HG02870 (cell line): ENCODE data around the gene IL17REL.

ENCODE experiments used
- ATAC-seq: cut with Tn5 transposase; IDR thresholded peaks from one replicate; pipeline ENCODE4 v1.9.1; 2021; ENCODE audit warnings: mild to moderate bottlenecking, moderate library complexity; ENCODE audit not compliant: unreplicated experiment

Gene IL17REL

GRCh38 chr22:49969751-49970527, 42.6 kb downstream of the IL17REL start:
- ATAC-seq: no peak

DNA sequence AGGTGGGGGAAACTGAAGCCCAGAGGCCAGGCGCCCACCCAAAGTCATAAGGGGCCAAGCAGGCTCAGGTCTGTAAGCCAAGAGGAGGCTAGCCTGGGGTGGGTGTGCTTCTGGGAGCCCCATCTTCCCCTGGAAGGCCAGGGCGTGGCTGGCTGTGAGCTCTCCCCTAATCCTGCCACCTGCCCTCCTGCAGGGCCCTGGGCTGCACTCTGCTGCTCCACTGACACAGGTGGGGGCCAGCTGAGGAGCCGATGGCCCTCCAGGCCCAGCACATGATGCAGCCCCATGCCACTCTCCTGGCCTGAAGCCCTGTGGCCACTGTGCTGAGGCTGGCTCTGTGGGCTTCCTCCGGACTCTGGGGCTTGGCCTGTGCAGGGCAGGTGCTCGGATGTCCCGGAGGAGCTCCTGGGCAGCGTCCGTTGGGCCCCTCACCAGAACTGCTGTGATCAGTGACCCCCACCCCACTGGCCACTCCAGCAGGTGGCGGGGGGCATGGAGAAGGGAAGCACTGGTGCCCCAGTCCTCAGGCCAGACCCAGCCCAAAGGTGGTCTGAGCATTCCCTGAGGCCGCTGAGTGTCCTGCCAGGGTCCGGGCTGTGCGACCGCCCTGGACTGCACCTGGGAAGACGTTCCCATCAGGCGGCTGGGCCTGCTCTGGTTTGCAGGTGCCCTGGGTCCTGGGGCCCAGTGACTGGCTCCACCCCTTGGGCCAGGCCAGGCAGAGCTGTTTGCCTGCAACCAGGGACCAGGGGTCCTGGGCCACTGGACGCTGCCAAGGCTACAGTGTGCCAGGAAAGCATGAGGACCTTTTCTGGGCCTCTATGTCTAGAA, 43.5 kb downstream of the IL17REL start:
- no peak for ATAC-seq

- ATAC-seq: no peak
Measured at GRCh38 chr22:49968313-49968830, 44.2 kb downstream of the IL17REL start.

- no peak for ATAC-seq
Measured at GRCh38 chr22:49967706-49968208, 44.8 kb downstream of the IL17REL start.

DNA sequence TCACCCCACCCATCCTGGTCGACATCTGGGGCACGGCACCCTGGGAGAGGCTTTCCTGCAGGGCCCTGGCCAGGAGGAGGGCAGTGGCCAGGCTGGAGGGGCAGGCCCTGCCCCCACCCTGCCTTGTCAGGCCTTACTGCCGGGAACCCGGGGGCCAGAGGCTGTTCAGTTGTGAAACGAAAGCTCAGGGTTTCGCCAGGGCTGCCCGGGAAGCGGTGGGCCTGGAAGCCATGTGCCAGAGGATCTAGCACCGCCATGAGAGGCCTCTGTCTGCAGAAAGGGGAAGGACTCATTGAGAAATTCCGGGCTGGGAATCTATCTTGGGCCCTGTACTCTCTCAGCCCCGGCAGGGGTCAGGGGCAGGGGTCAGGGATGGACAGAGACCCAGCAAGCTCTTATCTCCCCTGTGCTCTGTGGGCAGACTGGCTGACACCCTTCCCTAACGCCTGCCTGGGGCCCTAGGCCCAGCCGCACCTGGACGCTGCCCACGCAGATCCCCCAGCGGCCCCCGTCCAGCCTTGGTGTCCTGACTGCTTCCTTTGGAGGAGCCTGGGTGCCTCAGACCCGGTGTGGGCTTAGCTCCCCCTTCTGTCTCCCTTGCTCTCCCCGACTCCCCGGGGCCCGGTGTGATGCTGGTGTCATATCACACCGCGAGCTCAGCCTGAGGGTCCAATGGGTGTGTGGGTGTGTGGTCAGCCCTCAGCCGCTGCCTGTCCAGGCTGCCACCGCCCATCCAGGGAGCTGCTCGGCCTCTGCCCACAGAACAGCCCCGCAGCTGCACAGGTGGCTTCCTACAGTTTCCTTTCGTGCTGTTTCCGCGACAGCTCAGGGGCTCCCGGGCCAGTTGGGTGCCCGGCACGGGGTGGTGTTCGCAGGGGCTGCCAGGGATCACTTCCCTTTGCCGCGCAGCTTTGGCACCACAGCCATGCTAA, 45.5 kb downstream of the IL17REL start:
- no peak for ATAC-seq

DNA sequence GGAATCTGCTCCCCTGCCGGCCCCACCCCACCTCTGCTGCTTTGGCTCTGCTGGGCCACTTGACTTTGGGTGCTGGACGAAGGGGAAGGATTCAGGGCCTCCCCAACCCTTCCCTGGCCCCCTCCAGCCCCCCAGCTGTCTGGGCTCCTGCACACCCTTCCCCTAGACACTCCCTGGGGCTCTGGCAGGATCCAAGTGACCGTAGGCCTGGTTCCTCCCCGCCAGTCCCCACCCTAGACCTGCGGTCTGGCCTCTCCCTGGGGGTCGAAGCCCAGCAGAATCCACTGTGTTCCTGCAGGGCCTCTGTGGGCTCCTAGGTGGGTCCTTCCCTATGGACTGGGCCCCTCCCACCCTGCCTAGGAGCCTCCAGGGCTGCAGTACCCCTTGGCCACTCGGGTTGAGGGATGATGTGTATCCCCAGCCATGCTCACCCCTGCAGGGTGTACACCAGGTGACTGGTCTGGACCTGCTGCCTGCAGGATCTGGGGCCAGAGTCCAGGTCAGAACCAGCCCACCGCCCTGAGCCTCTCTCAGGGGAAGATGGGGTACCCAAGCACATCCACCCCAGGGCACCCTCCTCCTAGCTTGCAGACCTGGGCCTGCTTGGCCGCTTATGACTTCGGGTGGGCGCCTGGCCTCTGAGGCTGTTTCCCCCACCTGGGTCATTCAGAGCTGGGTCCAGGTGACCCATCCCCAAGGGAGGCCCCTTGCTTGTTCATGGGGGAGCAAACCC, 46.4 kb downstream of the IL17REL start:
- no peak for ATAC-seq

- ATAC-seq: no peak
Measured at GRCh38 chr22:49965091-49966040, 47.2 kb downstream of the IL17REL start.

DNA sequence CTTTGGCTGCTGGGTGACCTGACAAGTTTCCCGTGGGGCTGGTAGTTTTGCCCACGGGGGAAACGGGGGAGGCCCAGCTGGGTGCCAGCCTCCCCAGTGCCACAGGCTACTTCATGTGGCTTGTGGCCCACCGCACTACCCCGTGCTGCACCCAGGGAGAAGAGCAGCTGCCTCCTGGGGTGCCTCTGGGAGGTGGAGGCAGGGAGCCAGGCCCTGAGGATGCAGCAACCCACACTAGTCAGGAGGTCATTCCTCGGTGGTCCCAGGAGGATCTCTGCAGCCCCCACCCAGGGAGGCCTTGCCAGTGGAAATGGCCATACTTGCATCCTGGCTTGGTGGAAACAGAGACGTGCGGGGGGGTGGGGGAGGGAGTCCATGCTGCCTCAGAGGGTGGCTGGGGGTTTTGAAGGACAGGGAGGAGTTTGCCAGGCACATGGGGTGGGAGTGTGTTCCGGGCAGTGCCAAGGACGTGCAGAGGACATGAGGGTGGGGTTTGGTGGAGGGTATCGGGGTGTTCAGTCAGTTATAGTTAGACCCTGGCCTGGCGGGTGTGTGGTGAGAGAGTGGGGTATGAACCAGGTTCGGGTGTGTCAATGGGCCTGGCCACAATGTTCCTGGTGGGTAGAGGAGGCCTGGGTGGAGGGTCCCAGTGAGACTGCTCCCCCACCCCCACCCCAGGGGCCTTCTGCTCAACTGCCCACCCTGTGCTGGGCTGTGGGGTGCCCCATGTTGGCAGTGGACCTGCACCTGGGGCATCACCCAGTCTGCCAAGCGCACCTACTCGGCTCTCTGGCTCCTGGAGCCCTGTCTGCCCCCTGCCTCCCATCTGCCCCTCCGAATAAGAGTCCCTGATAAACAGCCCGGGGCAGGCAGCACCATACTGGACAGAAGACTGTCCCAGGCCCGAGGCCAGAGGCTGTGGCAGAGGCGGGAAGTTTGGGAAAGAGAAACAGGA, 48.2 kb downstream of the IL17REL start:
- ATAC-seq: no peak

DNA sequence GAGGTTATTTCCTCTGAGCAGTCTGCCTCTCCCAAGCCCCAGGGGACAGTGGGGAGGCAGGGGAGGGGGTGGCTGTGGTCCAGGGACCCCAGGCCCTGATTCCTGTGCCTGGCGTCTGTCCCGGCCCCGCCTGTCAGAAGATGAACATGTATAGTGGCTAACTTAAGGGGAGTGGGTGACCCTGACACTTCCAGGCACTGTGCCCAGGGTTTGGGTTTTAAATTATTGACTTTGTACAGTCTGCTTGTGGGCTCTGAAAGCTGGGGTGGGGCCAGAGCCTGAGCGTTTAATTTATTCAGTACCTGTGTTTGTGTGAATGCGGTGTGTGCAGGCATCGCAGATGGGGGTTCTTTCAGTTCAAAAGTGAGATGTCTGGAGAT, 48.9 kb downstream of the IL17REL start:
- no peak for ATAC-seq

DNA sequence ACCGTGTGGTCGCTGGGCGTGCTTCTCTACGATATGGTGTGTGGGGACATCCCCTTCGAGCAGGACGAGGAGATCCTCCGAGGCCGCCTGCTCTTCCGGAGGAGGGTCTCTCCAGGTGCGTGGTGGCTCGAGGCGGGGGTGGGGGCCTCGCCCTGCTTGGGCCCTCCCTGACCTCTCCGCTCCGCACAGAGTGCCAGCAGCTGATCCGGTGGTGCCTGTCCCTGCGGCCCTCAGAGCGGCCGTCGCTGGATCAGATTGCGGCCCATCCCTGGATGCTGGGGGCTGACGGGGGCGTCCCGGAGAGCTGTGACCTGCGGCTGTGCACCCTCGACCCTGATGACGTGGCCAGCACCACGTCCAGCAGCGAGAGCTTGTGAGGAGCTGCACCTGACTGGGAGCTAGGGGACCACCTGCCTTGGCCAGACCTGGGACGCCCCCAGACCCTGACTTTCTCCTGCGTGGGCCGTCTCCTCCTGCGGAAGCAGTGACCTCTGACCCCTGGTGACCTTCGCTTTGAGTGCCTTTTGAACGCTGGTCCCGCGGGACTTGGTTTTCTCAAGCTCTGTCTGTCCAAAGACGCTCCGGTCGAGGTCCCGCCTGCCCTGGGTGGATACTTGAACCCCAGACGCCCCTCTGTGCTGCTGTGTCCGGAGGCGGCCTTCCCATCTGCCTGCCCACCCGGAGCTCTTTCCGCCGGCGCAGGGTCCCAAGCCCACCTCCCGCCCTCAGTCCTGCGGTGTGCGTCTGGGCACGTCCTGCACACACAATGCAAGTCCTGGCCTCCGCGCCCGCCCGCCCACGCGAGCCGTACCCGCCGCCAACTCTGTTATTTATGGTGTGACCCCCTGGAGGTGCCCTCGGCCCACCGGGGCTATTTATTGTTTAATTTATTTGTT, 49.6 kb downstream of the IL17REL start:
- no peak for ATAC-seq

DNA sequence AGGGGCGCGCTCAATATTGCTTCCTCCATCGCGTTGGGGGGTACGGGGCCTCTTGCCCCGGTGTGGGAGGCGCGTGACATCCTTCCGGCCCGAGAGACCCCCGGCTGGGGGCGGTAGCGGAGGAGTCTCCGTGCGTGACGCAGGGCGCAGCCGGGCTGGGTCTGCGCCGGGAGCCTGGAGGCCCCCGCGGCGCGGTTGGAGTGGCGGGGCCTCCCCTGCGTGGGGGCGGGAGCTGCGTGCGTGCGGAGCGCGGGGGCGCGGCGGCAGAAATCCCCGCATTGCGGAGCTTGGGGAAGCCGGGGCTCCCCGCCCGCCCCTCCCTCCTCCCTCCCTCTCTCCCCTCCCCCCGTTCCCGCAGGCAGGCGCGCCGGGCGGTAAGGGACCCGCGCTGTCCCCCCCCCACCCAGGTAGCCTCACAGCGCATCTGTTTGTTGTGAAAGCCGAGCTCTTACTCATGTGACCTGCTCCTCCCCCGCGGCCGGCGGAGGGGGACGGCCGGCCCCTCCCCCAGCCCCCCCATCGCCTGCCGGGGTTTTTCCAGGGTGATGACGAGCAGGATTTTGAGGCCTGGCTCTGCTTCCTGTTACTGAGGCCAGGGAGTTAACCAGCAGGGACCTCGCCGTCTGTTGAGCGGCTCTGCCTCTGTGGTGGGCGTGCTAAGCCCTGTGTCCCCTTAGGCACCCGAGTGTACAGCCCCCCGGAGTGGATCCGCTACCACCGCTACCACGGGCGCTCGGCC, 50.4 kb downstream of the IL17REL start:
- no peak for ATAC-seq

- no peak for ATAC-seq
Measured at GRCh38 chr22:49961601-49962011, 51.0 kb downstream of the IL17REL start.

- ATAC-seq: no peak
Measured at GRCh38 chr22:49961005-49961600, 51.5 kb downstream of the IL17REL start.

DNA sequence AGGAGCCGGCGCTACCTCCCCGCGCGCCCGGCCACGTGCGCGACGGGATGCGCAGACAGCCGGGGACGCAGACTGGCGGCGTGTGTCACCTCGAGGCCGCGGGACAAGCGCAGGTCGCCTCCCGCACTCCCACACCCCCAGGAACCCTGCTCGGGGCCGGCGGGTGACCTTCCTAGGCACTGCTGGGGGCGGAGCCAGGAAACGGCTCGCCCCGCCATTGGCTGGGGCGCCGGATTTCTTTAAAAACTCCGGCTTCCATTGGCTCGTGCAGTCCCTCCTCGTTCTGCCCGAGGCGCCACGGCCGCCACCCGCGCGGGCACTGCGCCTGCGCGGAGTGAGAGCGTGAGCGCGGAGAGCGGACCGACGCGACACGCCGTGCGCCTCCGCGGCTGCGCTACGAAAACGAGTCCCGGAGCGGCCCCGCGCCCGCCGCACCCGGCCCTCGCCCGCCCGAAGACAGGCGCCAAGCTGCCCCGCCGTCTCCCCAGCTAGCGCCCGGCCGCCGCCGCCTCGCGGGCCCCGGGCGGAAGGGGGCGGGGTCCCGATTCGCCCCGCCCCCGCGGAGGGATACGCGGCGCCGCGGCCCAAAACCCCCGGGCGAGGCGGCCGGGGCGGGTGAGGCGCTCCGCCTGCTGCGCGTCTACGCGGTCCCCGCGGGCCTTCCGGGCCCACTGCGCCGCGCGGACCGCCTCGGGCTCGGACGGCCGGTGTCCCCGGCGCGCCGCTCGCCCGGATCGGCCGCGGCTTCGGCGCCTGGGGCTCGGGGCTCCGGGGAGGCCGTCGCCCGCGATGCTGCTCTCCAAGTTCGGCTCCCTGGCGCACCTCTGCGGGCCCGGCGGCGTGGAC, 52.2 kb downstream of the IL17REL start, which contains the start of gene PIM3:
Gene PIM3, plus strand, starts transcription at position 614 of the 846 bp plus-strand sequence. Its CDS starts 176 bp downstream, at position 790.
- ATAC-seq: peak; percentile 56

GRCh38 chr22:49959782-49960158, 52.8 kb downstream of the IL17REL start:
- ATAC-seq: peak; percentile 3
